ENCODE measurements around the gene TFCP2. TPM values are rescaled to one million over a fixed set of nuclear protein-coding genes. Genes with fewer than 3 reads are reported as not detected.

The TFCP2 gene
- total and polyA plus RNA-seq, 12 donors = 9.4 to 28.7 (median 17.1) TPM

- H3K27ac ChIP-seq = no peak overlapping the region
- no peaks in the 10 kb centered on the region for H3K27me3 ChIP-seq
- TF ChIP-seq POLR2A (IDR thresholded peaks at IDR 0.05) = no peak
- no peak for TF ChIP-seq CTCF (IDR thresholded peaks at IDR 0.05)
- 52 to 69% (median 60%) methylated on average over 4 to 5 of the region's 5 CpGs for WGBS, 4 donors
- intact Hi-C loops (cut with DNase I) = no loop called here
- H3K4me3 ChIP-seq = no peak overlapping the region
- H3K4me1 ChIP-seq (replicated peaks in 1 of 2) = peaks cover 0 to 48% of the 10 kb centered on the region in 2 donors
- H3K36me3 ChIP-seq (replicated peaks in 1 of 2) = peaks cover 0 to 13% of the 10 kb centered on the region in 2 donors
- no peaks in the 10 kb centered on the region for H3K9me3 ChIP-seq (replicated peaks in 1 of 3)
- DNase-seq = peak in 1 of 7 donors; percentile 52
Measured at GRCh38 chr12:51077930-51078329, 95.0 kb downstream of the TFCP2 start.

DNA sequence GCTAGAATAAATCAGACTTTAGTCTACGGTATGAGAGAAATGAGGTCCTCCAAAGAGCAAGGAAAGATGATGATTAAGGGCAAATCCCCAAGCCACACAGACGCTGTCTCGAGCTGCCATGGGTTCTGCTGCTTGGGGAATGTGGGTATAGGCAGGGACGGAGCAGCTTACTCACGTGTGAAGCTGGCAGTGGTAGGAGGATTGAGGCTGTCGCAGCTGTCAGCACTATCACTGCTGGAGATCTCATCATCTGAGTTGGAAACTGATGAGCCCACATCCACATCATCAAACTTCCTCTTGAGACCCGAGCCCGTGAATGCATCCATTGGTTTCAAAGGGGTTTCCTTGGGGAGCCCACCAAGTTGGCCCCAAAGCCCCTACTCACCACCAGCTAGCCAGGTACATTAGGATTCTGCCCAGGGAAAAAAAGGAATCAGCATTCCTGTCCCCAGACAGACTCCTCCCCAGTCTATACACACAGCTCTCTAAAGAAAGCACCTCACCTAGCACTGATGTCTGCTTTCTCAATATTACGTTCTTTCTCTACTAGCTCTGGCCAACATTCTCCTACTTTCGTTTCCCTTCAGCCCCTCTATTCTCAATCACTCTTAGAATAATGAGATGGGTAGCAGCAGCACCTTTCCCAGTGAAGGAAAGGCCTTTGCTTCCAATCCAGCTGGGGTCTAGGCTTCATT, 96.6 kb downstream of the TFCP2 start:
- TF ChIP-seq CTCF (IDR thresholded peaks at IDR 0.05) (no peak), POLR2A (IDR thresholded peaks at IDR 0.05) (no peak)
- Histone ChIP-seq H3K36me3 (replicated peaks in 1 of 2) (peaks cover 0 to 26% of the 10 kb centered on the region in 2 donors), H3K4me3 (no peak overlapping the region), H3K9me3 (replicated peaks in 1 of 3) (no peaks in the 10 kb centered on the region), H3K4me1 (replicated peaks in 1 of 2) (peaks cover 0 to 38% of the 10 kb centered on the region in 2 donors), H3K27ac (no peak overlapping the region), H3K27me3 (no peaks in the 10 kb centered on the region)
- DNase-seq = peak in 1 of 7 donors; percentile 46
- intact Hi-C loops (cut with DNase I) = no loop called here
- 81 to 92% (median 88%) methylated on average over 9 to 10 of the region's 10 CpGs for WGBS, 4 donors

DNA sequence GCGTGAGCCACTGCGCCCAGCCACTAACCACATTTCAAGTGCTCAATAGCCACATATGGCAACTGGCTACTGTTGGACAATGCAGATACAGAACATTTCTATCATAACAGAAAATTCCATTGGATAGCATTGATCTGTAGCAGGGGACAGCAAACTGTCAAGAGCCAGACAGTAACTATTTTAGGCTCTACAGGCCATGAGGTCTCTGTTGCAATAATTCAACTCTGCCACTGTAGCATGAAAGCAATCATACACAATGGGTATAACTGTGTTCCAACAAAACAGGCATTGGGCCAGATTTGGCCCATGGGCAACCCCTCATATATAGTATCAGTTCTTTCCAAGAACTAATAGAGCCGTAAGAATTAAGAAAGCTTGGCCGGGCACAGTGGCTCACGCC, 97.5 kb downstream of the TFCP2 start:
- Histone ChIP-seq H3K4me3 (no peak overlapping the region), H3K4me1 (replicated peaks in 1 of 2) (peaks cover 0 to 34% of the 10 kb centered on the region in 2 donors), H3K36me3 (replicated peaks in 1 of 2) (peaks cover 0 to 33% of the 10 kb centered on the region in 2 donors), H3K9me3 (replicated peaks in 1 of 3) (no peaks in the 10 kb centered on the region), H3K27ac (peak overlapping the region in 1 of 5 donors; percentile 6), H3K27me3 (no peaks in the 10 kb centered on the region)
- no peak for TF ChIP-seq POLR2A (IDR thresholded peaks at IDR 0.05)
- WGBS, 4 donors = 87 to 98% (median 93%) methylated on average over 5 of the region's 5 CpGs
- intact Hi-C loops (cut with DNase I) = no loop called here
- DNase-seq = peak in 1 of 7 donors; percentile 50

GRCh38 chr12:51071663-51072062, 101.3 kb downstream of the TFCP2 start:
- no peak for TF ChIP-seq CTCF (IDR thresholded peaks at IDR 0.05)
- Histone ChIP-seq H3K4me3 (no peak overlapping the region), H3K27me3 (no peaks in the 10 kb centered on the region), H3K4me1 (replicated peaks in 1 of 2) (peaks cover 0 to 16% of the 10 kb centered on the region in 2 donors), H3K36me3 (replicated peaks in 1 of 2) (peaks cover 0 to 60% of the 10 kb centered on the region in 2 donors), H3K27ac (no peak overlapping the region), H3K9me3 (replicated peaks in 1 of 3) (no peaks in the 10 kb centered on the region)
- intact Hi-C loops (cut with DNase I) = no loop called here
- WGBS, 4 donors = 75 to 92% (median 86%) methylated on average over 2 of the region's 2 CpGs
- no peak for DNase-seq

DNA sequence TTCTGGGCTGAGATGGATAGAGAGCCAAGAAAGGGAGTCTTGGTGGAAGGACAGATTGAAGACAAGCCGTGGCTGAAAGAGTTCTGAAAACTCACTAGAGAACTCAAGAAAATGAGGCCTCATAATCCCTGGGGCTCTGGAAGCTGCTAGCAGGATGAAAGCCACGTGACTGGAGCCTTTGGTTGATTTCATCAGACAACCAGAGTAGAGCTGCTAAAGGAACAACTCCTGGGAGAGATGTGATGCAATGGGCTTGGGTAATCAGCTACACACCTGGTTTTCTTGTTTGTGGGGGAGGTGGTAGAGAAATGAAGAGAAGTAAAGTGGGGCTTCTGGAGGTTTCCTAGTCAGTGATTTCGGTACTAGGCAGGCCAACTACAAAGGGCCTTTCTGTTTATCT, 102.9 kb downstream of the TFCP2 start:
- intact Hi-C loops (cut with DNase I) = no loop called here
- H3K27ac ChIP-seq = no peak overlapping the region
- H3K27me3 ChIP-seq = no peaks in the 10 kb centered on the region
- peak in 1 of 7 donors; percentile 52 for DNase-seq
- H3K36me3 ChIP-seq (replicated peaks in 1 of 2) = peaks cover 0 to 77% of the 10 kb centered on the region in 2 donors
- no peak overlapping the region for H3K4me3 ChIP-seq
- 83 to 92% (median 88%) methylated on average over 3 of the region's 3 CpGs for WGBS, 4 donors
- no peaks in the 10 kb centered on the region for H3K9me3 ChIP-seq (replicated peaks in 1 of 3)
- no peak for TF ChIP-seq POLR2A (IDR thresholded peaks at IDR 0.05)
- TF ChIP-seq CTCF (IDR thresholded peaks at IDR 0.05) = no peak
- no peaks in the 10 kb centered on the region for H3K4me1 ChIP-seq (replicated peaks in 1 of 2)
